NT2/D1 (cell line): Measurements from ENCODE around the gene ATG16L1.

Source experiments
- SUZ12 ChIP-seq: IDR thresholded peaks from 2 replicates; pipeline ENCODE4 v1.6.1; 2011; ENCODE audit not compliant: insufficient read length, insufficient read depth; ENCODE audit errors: extremely low read depth
- YY1 ChIP-seq: IDR thresholded peaks from 2 replicates; pipeline ENCODE4 v1.6.1; 2011; ENCODE audit not compliant: insufficient read length, insufficient read depth

GRCh38 chr2:233213975-233214374, 37.5 kb upstream of the ATG16L1 start:
- TF ChIP-seq YY1 (no peak), SUZ12 (no peak)
